GM19395 (cell line): ENCODE measurements around the gene TOP2B.

Experiments
- ATAC-seq: cut with Tn5 transposase; IDR thresholded peaks from one replicate; pipeline ENCODE4 v1.9.1; 2021; ENCODE audit warnings: mild to moderate bottlenecking, moderate library complexity; ENCODE audit not compliant: unreplicated experiment

The TOP2B gene, protein sequence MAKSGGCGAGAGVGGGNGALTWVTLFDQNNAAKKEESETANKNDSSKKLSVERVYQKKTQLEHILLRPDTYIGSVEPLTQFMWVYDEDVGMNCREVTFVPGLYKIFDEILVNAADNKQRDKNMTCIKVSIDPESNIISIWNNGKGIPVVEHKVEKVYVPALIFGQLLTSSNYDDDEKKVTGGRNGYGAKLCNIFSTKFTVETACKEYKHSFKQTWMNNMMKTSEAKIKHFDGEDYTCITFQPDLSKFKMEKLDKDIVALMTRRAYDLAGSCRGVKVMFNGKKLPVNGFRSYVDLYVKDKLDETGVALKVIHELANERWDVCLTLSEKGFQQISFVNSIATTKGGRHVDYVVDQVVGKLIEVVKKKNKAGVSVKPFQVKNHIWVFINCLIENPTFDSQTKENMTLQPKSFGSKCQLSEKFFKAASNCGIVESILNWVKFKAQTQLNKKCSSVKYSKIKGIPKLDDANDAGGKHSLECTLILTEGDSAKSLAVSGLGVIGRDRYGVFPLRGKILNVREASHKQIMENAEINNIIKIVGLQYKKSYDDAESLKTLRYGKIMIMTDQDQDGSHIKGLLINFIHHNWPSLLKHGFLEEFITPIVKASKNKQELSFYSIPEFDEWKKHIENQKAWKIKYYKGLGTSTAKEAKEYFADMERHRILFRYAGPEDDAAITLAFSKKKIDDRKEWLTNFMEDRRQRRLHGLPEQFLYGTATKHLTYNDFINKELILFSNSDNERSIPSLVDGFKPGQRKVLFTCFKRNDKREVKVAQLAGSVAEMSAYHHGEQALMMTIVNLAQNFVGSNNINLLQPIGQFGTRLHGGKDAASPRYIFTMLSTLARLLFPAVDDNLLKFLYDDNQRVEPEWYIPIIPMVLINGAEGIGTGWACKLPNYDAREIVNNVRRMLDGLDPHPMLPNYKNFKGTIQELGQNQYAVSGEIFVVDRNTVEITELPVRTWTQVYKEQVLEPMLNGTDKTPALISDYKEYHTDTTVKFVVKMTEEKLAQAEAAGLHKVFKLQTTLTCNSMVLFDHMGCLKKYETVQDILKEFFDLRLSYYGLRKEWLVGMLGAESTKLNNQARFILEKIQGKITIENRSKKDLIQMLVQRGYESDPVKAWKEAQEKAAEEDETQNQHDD (N-terminal part only)

DNA sequence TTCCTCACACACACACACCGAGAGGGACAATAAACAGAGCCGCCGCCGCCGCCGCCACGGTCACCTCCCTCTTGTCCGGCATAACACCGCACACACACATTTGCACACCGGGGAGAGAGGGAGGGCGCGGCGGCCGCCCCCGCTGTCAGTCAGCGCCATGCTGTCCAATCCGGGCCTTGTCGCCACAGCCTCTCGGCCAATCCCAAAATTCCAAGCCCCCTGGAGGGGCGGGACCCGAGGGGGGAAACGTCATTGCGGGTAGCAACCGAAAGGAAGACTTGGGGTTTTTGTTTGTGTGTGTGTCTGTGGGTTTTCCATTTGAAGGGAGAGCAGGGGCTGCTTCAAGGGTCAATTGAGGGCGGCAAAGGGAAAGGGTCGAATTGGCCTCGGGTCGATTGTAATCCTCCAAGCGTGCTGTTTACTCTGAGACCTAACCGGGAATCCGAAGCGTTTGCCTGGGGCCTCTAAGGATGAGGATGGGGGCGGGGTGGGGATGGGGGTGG is at the start of gene TOP2B:
TOP2B (minus strand) TSS at position 96 of the 503 bp plus-strand sequence. CDS start 610 bp downstream, outside the sequence.
- ATAC-seq = peak; percentile 87

DNA sequence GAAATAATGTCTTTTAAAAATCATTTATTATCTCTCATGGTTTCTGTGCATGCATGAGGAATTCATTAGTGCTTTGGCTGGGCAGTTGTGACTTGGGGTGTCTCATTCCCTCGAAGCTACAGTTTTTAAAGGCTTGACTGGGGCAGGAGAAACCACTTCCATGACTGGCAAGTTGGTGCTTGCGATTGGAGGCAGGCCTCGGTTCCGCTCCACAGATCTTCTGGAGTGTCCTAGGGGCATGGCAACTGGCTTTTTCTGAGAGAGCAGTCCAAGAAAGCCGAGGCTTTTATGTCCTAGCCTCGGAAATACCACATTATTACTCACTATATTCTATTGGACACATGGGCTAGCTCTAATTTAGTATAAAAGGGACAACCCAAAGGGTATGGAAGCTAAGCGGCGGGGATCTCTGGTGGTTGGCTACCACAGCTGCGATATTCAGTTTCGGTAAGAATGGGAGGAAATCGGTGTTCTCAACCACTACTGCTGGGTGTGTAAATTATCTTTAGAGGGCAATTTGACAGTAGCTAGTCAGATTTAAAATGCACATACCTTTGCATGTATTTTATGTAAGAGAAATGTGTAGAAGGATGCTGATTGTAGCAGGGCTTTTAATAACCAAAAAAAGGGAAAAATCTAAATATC is 48.8 kb upstream of the TOP2B start:
- no peak for ATAC-seq

DNA sequence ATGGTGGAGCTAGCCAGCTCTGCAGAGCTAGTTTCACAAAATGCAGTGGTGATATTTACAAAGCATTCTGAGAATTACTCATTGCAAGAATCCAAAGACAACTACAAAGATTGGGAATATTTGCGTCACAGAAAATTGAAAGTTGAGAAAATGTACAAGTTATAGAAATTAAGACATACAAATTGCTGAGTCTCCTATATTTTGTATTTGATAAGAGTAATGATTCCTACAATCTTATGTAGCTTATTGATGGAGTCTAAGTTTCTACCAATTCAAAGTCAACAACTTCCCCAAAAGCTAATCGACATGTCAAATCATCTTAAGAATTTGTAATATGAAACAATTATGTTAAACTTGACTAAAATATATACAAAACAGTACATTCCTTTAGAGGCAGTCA is 46.4 kb upstream of the TOP2B start:
- ATAC-seq = no peak

- no peak for ATAC-seq
Observed at GRCh38 chr3:25708036-25708435, 43.3 kb upstream of the TOP2B start.

GRCh38 chr3:25707268-25707926 is 42.7 kb upstream of the TOP2B start:
- ATAC-seq = no peak

GRCh38 chr3:25706213-25706612 is 41.5 kb upstream of the TOP2B start:
- ATAC-seq = no peak

GRCh38 chr3:25697553-25697952 is 32.8 kb upstream of the TOP2B start:
- ATAC-seq = no peak

- no peak for ATAC-seq
Observed at GRCh38 chr3:25695731-25696420, 31.2 kb upstream of the TOP2B start.

DNA sequence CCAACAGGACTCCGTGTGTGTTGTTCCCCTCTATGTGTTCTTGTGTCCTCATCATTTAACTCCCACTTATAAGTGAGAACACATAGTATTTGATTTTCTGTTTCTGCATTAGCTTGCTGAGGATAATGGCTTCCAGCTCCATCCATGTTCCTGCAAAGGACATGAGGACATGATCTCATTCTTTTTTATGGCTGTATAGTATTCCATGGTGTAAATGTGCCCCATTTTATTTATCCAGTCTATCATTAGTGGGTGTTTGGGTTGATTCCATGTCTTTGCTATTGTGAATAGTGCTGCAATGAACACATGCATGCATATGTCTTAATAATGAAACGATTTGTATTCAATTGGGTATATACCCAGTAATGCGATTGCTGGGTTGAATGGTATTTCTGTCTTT is 28.5 kb upstream of the TOP2B start:
- ATAC-seq = no peak

DNA sequence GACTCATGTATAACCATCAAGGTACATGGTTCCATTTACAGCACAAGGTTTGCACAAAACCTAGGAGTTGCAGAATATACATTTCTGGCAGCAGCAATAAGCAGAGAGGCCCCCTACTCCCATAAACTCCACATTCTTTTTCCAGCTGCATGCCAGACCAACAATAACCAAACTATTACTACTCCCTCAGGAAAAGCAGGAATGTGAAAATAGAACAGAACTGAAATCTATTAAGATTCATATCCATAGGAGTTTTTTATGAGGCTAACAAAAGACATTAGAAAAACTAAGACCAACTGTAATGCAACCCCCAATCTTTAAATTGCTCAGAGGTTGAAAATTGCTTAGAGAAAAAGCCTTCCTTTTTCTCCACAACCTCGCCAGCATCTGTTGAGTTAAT is 27.6 kb upstream of the TOP2B start:
- ATAC-seq = no peak

GRCh38 chr3:25690768-25691533 is 26.2 kb upstream of the TOP2B start:
- no peak for ATAC-seq

DNA sequence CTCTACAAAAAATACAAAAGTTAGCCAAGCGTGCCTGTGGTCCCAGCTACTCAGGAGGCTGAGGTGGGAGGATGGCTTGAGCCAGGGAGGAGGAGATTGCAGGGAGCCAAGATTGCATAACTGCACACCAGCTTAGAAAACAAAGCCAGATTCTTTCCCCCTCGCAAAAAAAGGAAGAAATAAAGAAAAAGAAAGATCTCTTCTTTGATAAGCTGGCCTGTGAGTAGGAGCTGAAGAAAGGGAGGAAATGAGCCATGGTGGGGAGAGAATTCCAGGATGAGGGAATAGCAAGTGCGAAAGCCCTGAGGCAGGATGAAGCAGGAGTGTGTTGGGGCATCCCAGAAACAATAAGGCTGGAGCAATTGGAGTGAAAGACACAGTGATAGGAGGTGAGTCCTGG is 24.5 kb upstream of the TOP2B start:
- ATAC-seq = no peak

GRCh38 chr3:25687742-25688141 is 23.0 kb upstream of the TOP2B start:
- no peak for ATAC-seq

DNA sequence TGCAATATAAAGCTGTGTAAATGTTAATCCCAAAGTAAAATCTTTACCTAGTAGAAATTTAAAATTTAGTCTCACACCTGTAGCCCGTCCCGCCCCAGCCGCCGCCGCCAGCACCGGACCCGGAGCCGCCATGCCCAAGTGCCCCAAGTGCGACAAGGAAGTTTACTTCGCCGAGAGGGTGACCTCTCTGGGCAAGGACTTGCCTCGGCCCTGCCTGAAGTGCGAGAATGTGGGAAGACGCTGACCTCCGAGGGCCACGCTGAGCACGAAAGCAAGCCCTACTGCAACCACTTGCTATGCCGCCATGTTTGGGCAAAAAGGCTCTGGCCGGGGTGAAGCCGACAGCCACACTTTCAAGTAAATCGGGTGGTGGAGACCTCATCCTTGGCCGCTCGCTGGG is 22.1 kb upstream of the TOP2B start:
- no peak for ATAC-seq

DNA sequence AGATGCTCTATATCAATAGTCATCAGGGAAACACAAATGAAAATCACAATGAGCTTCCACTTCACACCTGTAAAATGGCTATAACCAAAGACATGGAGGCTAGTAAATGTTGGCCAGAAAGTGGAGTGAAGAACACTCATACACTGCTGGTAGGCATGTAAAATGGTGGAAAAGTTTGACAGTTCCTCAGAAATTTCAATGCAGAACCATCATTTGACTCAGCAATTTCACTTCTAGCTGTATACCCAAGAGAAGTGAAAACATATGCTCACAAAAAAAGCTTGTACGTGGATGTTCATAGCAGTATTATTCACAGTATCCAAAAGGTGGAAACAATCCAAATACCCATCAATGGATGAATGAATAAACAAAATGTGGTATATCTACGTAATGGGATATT is 19.2 kb upstream of the TOP2B start:
- ATAC-seq = no peak

- ATAC-seq = no peak
Observed at GRCh38 chr3:25683410-25683809, 18.7 kb upstream of the TOP2B start.

DNA sequence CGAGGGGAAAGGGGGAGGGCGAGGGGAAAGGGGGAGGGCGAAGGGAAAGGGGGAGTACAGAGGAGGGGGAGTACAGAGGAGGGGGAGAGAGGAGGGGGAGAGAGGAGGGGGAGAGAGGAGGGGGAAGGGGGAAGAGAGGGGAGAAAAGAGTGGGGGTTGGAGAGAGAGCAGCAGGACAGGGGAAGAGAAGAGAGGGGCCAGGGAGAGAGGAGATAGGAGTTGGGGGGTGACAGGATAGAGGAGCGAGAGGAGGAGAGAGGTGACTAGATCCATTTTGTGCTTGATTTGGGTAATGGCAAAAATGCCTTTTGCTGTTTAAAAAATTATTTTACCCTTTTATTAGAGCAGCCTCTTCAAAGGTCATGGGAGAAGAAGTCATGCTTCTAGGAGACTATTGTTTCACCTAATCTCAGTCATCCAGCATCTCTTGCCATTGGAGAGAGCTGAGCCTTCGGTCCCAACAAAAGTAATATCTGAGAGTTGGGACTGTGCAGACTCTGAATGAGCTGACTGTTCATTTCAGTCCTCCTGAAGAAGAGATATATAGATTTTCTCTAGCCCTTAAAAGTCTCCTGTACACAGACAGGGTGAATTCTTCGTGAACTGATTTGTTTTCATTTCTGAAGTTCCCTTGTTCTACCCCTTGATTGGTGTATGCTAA is 15.1 kb upstream of the TOP2B start:
- no peak for ATAC-seq

DNA sequence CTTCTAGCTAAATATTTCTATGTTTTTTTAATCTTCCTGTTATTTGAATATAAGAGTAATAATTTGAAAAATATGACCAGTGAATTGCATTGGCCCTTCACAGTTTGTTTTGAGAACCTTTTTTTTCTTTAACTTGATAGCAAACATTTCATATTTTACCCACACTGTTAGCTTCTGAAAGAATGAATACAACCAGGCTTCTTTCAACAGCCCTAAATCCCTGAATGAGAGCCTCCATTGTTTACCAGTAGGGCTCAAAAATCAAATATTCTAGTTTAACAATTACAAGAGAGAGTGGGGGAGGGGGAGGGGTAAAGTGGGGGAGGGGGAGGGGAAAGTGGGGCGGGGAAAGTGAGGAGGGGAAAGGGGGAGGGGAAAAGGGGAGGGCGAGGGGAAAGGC is 14.5 kb upstream of the TOP2B start:
- ATAC-seq = no peak
